NAMALWA (cell line): ENCODE measurements around the gene PGBD2.
"Not testable (repeated sequence)": the region's sequence is repeated elsewhere in the genome, so short reads cannot be mapped to it uniquely, and the experiment has no call there.

Experiments used
- DNase-seq: peaks from one replicate; pipeline ENCODE4 v3.0.0-alpha.2; 2015; ENCODE audit warnings: low spot score

PGBD2 gene

GRCh38 chr1:248925859-248926258 is 19.8 kb downstream of the PGBD2 start:
- DNase-seq = not testable (repeated sequence)

GRCh38 chr1:248926401-248927182 is 20.6 kb downstream of the PGBD2 start:
- DNase-seq = no peak

GRCh38 chr1:248927283-248927682 is 21.2 kb downstream of the PGBD2 start:
- not testable (repeated sequence) for DNase-seq

GRCh38 chr1:248928122-248928521 is 22.1 kb downstream of the PGBD2 start:
- DNase-seq = not testable (repeated sequence)

DNA sequence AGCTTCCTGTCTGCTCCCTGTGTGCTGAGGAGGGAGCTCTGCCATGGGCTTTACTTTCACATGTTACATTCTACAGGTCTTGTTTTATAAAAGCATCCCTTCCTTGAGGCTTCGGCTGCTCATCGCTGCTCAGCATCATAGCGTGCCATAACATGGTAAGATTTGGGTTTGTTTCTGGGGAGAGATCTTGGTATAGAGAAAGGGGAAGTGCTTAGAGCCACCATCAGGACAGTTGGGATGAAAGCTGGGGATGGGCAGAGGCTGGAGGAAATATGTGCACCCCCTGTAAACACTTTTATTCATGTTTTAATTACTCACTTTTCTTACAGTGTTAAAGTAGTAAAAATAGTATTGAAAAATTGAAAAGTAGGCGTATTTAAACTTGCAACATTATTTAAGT is 24.0 kb downstream of the PGBD2 start:
- DNase-seq = not testable (repeated sequence)

GRCh38 chr1:248938173-248938809 is 32.3 kb downstream of the PGBD2 start:
- DNase-seq = not testable (repeated sequence)

GRCh38 chr1:248944134-248944999 is 38.3 kb downstream of the PGBD2 start:
- DNase-seq = not testable (repeated sequence)

GRCh38 chr1:248945000-248945423 is 39.0 kb downstream of the PGBD2 start:
- DNase-seq = not testable (repeated sequence)

DNA sequence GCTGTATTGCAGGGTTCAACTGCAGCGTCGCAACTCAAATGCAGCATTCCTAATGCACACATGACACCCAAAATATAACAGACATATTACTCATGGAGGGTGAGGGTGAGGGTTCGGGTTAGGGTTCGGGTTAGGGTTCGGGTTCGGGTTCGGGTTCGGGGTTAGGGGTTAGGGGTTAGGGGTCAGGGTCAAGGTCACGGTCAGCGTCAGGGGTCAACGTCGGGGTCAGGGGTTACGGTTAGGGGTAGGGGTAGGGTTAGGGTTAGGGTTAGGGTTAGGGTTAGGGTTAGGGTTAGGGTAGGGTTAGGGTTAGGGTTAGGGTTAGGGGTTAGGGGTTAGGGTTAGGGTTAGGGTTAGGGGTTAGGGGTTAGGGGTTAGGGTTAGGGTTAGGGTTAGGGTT is 39.4 kb downstream of the PGBD2 start:
- DNase-seq = peak; percentile 28

DNA sequence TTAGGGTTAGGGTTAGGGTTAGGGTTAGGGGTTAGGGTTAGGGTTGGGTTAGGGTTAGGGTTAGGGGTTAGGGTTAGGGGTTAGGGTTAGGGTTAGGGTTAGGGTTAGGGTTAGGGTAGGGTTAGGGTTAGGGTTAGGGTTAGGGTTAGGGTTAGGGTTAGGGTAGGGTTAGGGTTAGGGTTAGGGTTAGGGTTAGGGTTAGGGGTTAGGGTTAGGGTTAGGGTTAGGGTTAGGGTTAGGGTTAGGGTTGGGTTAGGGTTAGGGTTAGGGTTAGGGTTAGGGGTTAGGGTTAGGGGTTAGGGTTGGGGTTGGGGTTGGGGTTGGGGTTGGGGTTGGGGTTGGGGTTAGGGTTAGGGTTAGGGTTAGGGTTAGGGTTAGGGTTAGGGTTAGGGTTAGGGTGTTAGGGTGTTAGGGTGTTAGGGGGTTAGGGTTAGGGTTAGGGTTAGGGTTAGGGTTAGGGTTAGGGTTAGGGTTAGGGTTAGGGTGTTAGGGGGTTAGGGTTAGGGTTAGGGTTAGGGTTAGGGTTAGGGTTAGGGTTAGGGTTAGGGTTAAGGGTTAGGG is 39.9 kb downstream of the PGBD2 start:
- DNase-seq = not testable (repeated sequence)
